SK-N-SH (cell line): ENCODE data around the gene CYBA. TPM values are rescaled to one million over a fixed set of nuclear protein-coding genes. Genes with fewer than 3 reads are reported as not detected.

Experiments
- CTCF ChIA-PET: fragments of 300-600, 350-600 bp; formaldehyde crosslinking; extraction: SDS; loops from one replicate; lab custom pipeline; 2021; lab: Yijun Ruan, JAX
- POLR2A ChIA-PET: fragments of 350-600 bp; sonication (Branson Sonifier 250); formaldehyde crosslinking; extraction: SDS; loops from one replicate; lab custom pipeline; 2020; ENCODE audit warnings: antibody characterized with exemption, inconsistent platforms; lab: Yijun Ruan, JAX
- DNase-seq: peaks from one replicate; pipeline ENCODE4 v3.0.0; 2012
- H2AFZ ChIP-seq: fragments of 200-600 bp; sonication (generic); 2 replicates; pipeline ENCODE4 v1.8.1; 2016; ENCODE audit warnings: antibody characterized with exemption, mild to moderate bottlenecking, low read depth
- H3F3A ChIP-seq: fragments of 200-600 bp; sonication (generic); replicated peaks from 2 replicates; pipeline ENCODE3; 2016; ENCODE audit warnings: antibody characterized with exemption, mild to moderate bottlenecking; ENCODE audit not compliant: insufficient read depth
- H3K27ac ChIP-seq, 2 experiments: fragments of 200-500 bp in 1 of 2; fragments of 200-600 bp in 1 of 2; sonication (Bioruptor generic) in 1 of 2; sonication (generic), shearing (Covaris generic) in 1 of 2; 2 replicates each; pipeline versions ENCODE4 v1.5.1 to v1.6.1; 2014 to 2016; ENCODE audit warnings: low read depth in 2 of 2, inconsistent platforms in 1 of 2, low read length in 1 of 2, mild to moderate bottlenecking in 1 of 2, mixed read lengths in 1 of 2
- H3K27me3 ChIP-seq: fragments of 200-600 bp; sonication (generic), shearing (Covaris generic); 2 replicates; pipeline ENCODE4 v1.6.1; 2016; ENCODE audit warnings: mixed run types; ENCODE audit not compliant: insufficient read depth
- H3K36me3 ChIP-seq, 2 experiments: fragments of 200-500 bp in 1 of 2; fragments of 200-600 bp in 1 of 2; sonication (Bioruptor generic) in 1 of 2; sonication (generic) in 1 of 2; replicated peaks in 1 of 2; 2 replicates each; pipeline versions ENCODE3 to v1.5.1; 2014 to 2016; ENCODE audit warnings: low read length in 1 of 2, mild to moderate bottlenecking in 1 of 2; ENCODE audit not compliant: insufficient read depth in 2 of 2, control insufficient read depth in 1 of 2
- H3K4me1 ChIP-seq, 2 experiments: fragments of 200-500 bp in 1 of 2; fragments of 200-600 bp in 1 of 2; sonication (Bioruptor generic) in 1 of 2; sonication (generic), shearing (Covaris generic) in 1 of 2; 2 replicates each; pipeline versions ENCODE4 v1.5.1 to v1.6.1; 2014 to 2016; ENCODE audit warnings: low read depth in 1 of 2, low read length in 1 of 2, mixed run types in 1 of 2; ENCODE audit not compliant: insufficient read depth in 2 of 2, control insufficient read depth in 1 of 2
- H3K4me2 ChIP-seq: fragments of 200-600 bp; sonication (generic), shearing (Covaris generic); 2 replicates; pipeline ENCODE4 v1.6.1; 2017; ENCODE audit warnings: mixed run types
- H3K4me3 ChIP-seq, 2 experiments: fragments of 200-500 bp in 1 of 2; fragments of 200-600 bp in 1 of 2; sonication (Bioruptor generic) in 1 of 2; sonication (generic), shearing (Covaris generic) in 1 of 2; 2 replicates each; pipeline versions ENCODE4 v1.5.1 to v1.8.1; 2014 to 2016; ENCODE audit warnings: low read depth in 2 of 2, inconsistent platforms in 1 of 2, low read length in 1 of 2, mild to moderate bottlenecking in 1 of 2, mixed read lengths in 1 of 2, moderate library complexity in 1 of 2
- H3K79me2 ChIP-seq: fragments of 200-600 bp; sonication (generic); 2 replicates; pipeline ENCODE4 v1.8.1; 2017; ENCODE audit warnings: mild to moderate bottlenecking; ENCODE audit not compliant: insufficient read depth
- H3K9ac ChIP-seq: fragments of 200-600 bp; sonication (generic); 2 replicates; pipeline ENCODE4 v1.6.1; 2017; ENCODE audit warnings: mixed run types
- H3K9me2 ChIP-seq: fragments of 200-600 bp; sonication (generic); 2 replicates; pipeline ENCODE4 v1.6.1; 2017; ENCODE audit warnings: mixed run types
- H3K9me3 ChIP-seq: fragments of 200-600 bp; sonication (generic); 2 replicates; pipeline ENCODE4 v1.6.1; 2017; ENCODE audit warnings: mixed run types, mild to moderate bottlenecking, moderate library complexity
- H4K20me1 ChIP-seq: fragments of 200-600 bp; sonication (generic); 2 replicates; pipeline ENCODE4 v1.6.1; 2017; ENCODE audit warnings: mild to moderate bottlenecking, mixed run types; ENCODE audit not compliant: insufficient read depth
- ELF1 ChIP-seq: IDR thresholded peaks from 2 replicates; pipeline ENCODE4 v1.4.0; 2012
- FOSL2 ChIP-seq: IDR thresholded peaks from 2 replicates; pipeline ENCODE4 v1.4.0; 2012; ENCODE audit warnings: low read depth, mild to moderate bottlenecking, moderate library complexity, borderline replicate concordance
- FOXJ3 ChIP-seq: sonication (generic); formaldehyde crosslinking; IDR thresholded peaks from 2 replicates; pipeline ENCODE4 v1.5.1; 2020; ENCODE audit warnings: mild to moderate bottlenecking, missing genetic modification reagents
- GABPA ChIP-seq: IDR thresholded peaks from 2 replicates; pipeline ENCODE4 v1.4.0; 2012; ENCODE audit warnings: low read depth, mild to moderate bottlenecking
- GATA2 ChIP-seq: sonication (generic); formaldehyde crosslinking; IDR thresholded peaks from 2 replicates; pipeline ENCODE4 v1.5.0; 2020; ENCODE audit warnings: mild to moderate bottlenecking, missing genetic modification reagents
- MEF2A ChIP-seq: IDR thresholded peaks from 2 replicates; pipeline ENCODE4 v1.4.0; 2012; ENCODE audit warnings: low read depth, borderline replicate concordance
- NRF1 ChIP-seq: IDR thresholded peaks from 2 replicates; pipeline ENCODE4 v1.6.1; 2012; ENCODE audit warnings: low read depth, mild to moderate bottlenecking, low read length
- RCOR1 ChIP-seq: fragments of 150-350 bp; IDR thresholded peaks from 2 replicates; pipeline ENCODE4 v1.6.1; 2017; ENCODE audit warnings: antibody characterized with exemption, low read length
- RFX5 ChIP-seq: IDR thresholded peaks from 2 replicates; pipeline ENCODE4 v1.6.1; 2012; ENCODE audit warnings: mild to moderate bottlenecking, improper control_type of control experiment, low read length
- RXRA ChIP-seq: IDR thresholded peaks from 2 replicates; pipeline ENCODE4 v1.4.0; 2012; ENCODE audit warnings: low read depth, mild to moderate bottlenecking, borderline replicate concordance
- SIN3A ChIP-seq: IDR thresholded peaks from 2 replicates; pipeline ENCODE4 v1.6.1; 2012; ENCODE audit warnings: low read depth, mild to moderate bottlenecking, low read length, moderate library complexity, borderline replicate concordance
- TEAD4 ChIP-seq: IDR thresholded peaks from 2 replicates; pipeline ENCODE4 v1.4.0; 2012; ENCODE audit warnings: mild to moderate bottlenecking, borderline replicate concordance; ENCODE audit not compliant: insufficient read depth
- WGBS: methylation state at CpG from one replicate; pipeline ENCODE4 v1.1.6; 2017; ENCODE audit warnings: low lambda C conversion rate; 5-methylcytosine and 5-hydroxymethylcytosine counted together
- polyA plus RNA-seq, 3 experiments: library from polyadenylated mRNA; depleted of rRNA; stranded (reverse); fragments of >200 nt; gene quantifications; 2 replicates each; pipeline ENCODE4 v1.2.3, GENCODE V29; 2012
- TF ChIP-seq, protein P1 (sequence below): IDR thresholded peaks from 2 replicates; pipeline ENCODE4 v1.4.0; 2012; ENCODE audit warnings: low read depth, borderline replicate concordance
- TF ChIP-seq, protein P2 (sequence below): fragments of 150-350 bp; IDR thresholded peaks from 2 replicates; pipeline ENCODE4 v1.6.1; 2017; ENCODE audit warnings: antibody characterized with exemption, low read length, low read depth, borderline replicate concordance
- TF ChIP-seq, protein P3 (sequence below): fragments of 150-350 bp; IDR thresholded peaks from 2 replicates; pipeline ENCODE4 v1.6.1; 2016; ENCODE audit warnings: mild to moderate bottlenecking, low read depth, low read length

CYBA gene
- polyA plus RNA-seq, 1 of the 3 experiments (the other 2 are of a cell fraction): 176 TPM

DNA sequence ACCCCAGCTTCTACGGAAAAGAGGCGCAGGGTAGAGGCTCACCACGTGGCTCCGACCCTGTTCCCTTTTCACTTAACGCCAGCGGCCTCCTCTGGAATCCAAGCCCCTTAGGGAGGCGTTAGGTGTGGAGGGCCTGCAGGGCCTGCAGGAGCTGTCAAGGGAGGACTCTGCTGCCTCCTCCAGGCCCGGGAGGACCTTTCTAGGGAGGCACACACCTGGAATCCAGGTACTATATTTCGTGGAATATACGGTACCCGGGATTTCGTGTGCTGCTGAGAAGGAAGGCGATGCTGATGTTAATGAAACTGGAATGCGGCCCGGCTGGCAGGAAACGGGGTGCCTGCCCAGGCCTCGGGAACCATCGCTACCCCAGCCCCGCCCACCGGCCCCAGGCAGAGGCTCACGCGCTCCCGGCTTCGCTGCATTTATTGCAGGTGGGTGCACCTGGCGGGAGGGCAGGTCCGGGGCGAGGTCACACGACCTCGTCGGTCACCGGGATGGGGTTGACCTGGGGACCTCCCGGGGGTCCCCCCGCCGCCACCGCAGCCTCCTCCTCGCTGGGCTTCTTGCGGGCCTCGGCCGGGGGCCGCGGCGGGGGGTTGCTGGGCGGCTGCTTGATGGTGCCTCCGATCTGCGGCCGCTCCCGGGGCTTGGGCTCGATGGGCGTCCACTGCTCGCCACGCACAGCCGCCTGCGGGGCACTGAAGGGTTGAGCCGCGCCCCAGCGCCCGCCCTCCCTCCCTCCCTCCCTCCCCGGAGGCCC lies 7.8 kb downstream of the CYBA start:
- H3K9me3 ChIP-seq: no peaks in the 10 kb centered on the region
- CTCF ChIA-PET: no interaction called here
- no peaks in the 10 kb centered on the region for H3F3A ChIP-seq
- H3K9ac ChIP-seq: no peak overlapping the region
- H3K79me2 ChIP-seq: no peaks in the 10 kb centered on the region
- no peak overlapping the region for H3K4me2 ChIP-seq
- 89% methylated on average over 24 of the region's 58 CpGs for WGBS
- no peaks in the 10 kb centered on the region for H3K36me3 ChIP-seq
- peaks cover 0 to 6% of the 10 kb centered on the region in 2 experiments; a peak in 1 of 4 replicates for H3K4me1 ChIP-seq
- H3K27ac ChIP-seq: no peak overlapping the region
- no peak overlapping the region for H3K4me3 ChIP-seq
- H2AFZ ChIP-seq: no peak overlapping the region
- peaks cover 20% of the 10 kb centered on the region; the same call in 1 of the 2 replicates for H3K27me3 ChIP-seq
- DNase-seq: no peak
- POLR2A ChIA-PET: no interaction called here
- TF ChIP-seq, protein P1, sequence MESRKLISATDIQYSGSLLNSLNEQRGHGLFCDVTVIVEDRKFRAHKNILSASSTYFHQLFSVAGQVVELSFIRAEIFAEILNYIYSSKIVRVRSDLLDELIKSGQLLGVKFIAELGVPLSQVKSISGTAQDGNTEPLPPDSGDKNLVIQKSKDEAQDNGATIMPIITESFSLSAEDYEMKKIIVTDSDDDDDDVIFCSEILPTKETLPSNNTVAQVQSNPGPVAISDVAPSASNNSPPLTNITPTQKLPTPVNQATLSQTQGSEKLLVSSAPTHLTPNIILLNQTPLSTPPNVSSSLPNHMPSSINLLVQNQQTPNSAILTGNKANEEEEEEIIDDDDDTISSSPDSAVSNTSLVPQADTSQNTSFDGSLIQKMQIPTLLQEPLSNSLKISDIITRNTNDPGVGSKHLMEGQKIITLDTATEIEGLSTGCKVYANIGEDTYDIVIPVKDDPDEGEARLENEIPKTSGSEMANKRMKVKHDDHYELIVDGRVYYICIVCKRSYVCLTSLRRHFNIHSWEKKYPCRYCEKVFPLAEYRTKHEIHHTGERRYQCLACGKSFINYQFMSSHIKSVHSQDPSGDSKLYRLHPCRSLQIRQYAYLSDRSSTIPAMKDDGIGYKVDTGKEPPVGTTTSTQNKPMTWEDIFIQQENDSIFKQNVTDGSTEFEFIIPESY: no peak
- TF ChIP-seq GATA2 (CRISPR knock-in tag): no peak
- no peak for TF ChIP-seq SIN3A
- no peak for TF ChIP-seq FOSL2
- TF ChIP-seq FOXJ3 (CRISPR knock-in tag): no peak
- no peak for TF ChIP-seq ELF1
- TF ChIP-seq NRF1: no peak
- no peak for TF ChIP-seq TEAD4
- TF ChIP-seq MEF2A: no peak
- TF ChIP-seq RFX5: no peak
- TF ChIP-seq RCOR1: no peak
- TF ChIP-seq, protein P2, sequence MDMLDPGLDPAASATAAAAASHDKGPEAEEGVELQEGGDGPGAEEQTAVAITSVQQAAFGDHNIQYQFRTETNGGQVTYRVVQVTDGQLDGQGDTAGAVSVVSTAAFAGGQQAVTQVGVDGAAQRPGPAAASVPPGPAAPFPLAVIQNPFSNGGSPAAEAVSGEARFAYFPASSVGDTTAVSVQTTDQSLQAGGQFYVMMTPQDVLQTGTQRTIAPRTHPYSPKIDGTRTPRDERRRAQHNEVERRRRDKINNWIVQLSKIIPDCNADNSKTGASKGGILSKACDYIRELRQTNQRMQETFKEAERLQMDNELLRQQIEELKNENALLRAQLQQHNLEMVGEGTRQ: no peak
- TF ChIP-seq, protein P3, sequence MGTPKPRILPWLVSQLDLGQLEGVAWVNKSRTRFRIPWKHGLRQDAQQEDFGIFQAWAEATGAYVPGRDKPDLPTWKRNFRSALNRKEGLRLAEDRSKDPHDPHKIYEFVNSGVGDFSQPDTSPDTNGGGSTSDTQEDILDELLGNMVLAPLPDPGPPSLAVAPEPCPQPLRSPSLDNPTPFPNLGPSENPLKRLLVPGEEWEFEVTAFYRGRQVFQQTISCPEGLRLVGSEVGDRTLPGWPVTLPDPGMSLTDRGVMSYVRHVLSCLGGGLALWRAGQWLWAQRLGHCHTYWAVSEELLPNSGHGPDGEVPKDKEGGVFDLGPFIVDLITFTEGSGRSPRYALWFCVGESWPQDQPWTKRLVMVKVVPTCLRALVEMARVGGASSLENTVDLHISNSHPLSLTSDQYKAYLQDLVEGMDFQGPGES: no peak
- no peak for TF ChIP-seq GABPA
- TF ChIP-seq RXRA: no peak
- no peaks in the 10 kb centered on the region for H3K9me2 ChIP-seq
- H4K20me1 ChIP-seq: no peaks in the 10 kb centered on the region
